ENCODE measurements around the gene DNASE1L3. TPM values are rescaled to one million over a fixed set of nuclear protein-coding genes. Genes with fewer than 3 reads are reported as not detected.

DNASE1L3 gene
- total RNA-seq, 4 donors from 2014 or later, result 0.58 to 2.4 (median 1.3) TPM; not detected in 1

GRCh38 chr3:58190882-58191281 is 19.9 kb downstream of the DNASE1L3 start:
- whole genome bisulfite sequencing, 2 donors (ENCODE audit: low coverage in 1 of 2), result 58 to 80% methylated on average over 1 to 2 of the region's 4 CpGs
- Histone ChIP-seq H3K27ac (no peak overlapping the region), H3K27me3 (no peaks in the 10 kb centered on the region), H3K36me3 (no peaks in the 10 kb centered on the region), H3K4me1 (no peaks in the 10 kb centered on the region), H3K4me3 (no peak overlapping the region), H3K9me3 (no peaks in the 10 kb centered on the region)
- no peak for ATAC-seq
- TF ChIP-seq EP300 (IDR thresholded peaks at IDR 0.05) (no peak), POLR2AphosphoS5 (IDR thresholded peaks at IDR 0.05) (no peak), POLR2A (IDR thresholded peaks at IDR 0.05) (no peak)
- TF ChIP-seq, protein P1, sequence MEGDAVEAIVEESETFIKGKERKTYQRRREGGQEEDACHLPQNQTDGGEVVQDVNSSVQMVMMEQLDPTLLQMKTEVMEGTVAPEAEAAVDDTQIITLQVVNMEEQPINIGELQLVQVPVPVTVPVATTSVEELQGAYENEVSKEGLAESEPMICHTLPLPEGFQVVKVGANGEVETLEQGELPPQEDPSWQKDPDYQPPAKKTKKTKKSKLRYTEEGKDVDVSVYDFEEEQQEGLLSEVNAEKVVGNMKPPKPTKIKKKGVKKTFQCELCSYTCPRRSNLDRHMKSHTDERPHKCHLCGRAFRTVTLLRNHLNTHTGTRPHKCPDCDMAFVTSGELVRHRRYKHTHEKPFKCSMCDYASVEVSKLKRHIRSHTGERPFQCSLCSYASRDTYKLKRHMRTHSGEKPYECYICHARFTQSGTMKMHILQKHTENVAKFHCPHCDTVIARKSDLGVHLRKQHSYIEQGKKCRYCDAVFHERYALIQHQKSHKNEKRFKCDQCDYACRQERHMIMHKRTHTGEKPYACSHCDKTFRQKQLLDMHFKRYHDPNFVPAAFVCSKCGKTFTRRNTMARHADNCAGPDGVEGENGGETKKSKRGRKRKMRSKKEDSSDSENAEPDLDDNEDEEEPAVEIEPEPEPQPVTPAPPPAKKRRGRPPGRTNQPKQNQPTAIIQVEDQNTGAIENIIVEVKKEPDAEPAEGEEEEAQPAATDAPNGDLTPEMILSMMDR (IDR thresholded peaks at IDR 0.05), result no peak

DNA sequence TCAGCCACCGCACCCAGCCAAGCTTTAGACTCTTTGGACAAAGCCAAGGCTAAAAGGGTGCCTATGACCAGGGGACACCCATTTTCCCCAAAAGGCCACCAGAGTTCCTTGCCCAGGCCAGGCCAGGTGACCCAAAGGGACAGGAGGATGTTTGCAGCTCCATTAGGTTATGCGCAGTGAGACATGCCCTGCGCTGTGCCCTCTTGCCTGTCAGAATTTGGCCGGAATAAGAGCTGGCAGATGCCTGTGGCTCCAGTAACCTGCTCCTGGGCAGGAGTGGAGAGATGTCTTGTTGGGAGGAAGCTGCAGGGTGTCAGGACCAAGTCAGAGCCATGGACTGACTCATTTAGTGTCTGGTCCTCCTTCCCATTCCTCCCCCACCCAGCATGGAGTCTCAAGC is 20.5 kb downstream of the DNASE1L3 start:
- ATAC-seq, result no peak
- no peaks in the 10 kb centered on the region for H3K9me3 ChIP-seq
- no peaks in the 10 kb centered on the region for H3K4me1 ChIP-seq
- no CpG with 5 or more reads among the region's 4 CpGs for WGBS, 2 donors (ENCODE audit: low coverage in 1 of 2)
- no peak overlapping the region for H3K4me3 ChIP-seq
- no peaks in the 10 kb centered on the region for H3K36me3 ChIP-seq
- no peaks in the 10 kb centered on the region for H3K27me3 ChIP-seq
- TF ChIP-seq, protein P1 (IDR thresholded peaks at IDR 0.05), result no peak
- TF ChIP-seq POLR2A (IDR thresholded peaks at IDR 0.05) (no peak), POLR2AphosphoS5 (IDR thresholded peaks at IDR 0.05) (no peak), EP300 (IDR thresholded peaks at IDR 0.05) (no peak)
- H3K27ac ChIP-seq, result no peak overlapping the region

DNA sequence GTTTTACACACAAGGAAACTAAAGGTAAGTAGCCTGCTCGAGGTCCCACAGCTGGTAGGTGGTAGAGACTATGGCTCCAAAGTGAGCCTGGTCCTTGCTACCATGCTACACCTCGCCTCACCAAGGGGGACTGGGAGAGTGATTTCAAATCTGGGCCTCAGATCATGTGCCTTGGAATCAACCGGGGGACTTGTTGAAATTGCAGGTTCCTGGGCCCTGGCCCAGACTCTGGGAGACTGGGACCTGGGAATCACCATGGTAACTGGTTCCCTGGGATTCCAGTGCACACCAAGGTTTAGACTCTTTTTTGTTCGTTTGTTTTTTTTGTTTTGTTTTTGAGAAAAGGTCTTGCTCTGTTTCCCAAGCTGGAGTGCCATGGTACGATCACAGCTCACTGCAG is 21.1 kb downstream of the DNASE1L3 start:
- Histone ChIP-seq H3K4me3 (no peak overlapping the region), H3K27me3 (no peaks in the 10 kb centered on the region), H3K27ac (peak overlapping the region in 1 of 4 donors; percentile 36), H3K36me3 (no peaks in the 10 kb centered on the region), H3K4me1 (no peaks in the 10 kb centered on the region), H3K9me3 (no peaks in the 10 kb centered on the region)
- TF ChIP-seq EP300 (IDR thresholded peaks at IDR 0.05), result no peak
- TF ChIP-seq POLR2A (IDR thresholded peaks at IDR 0.05), result no peak
- TF ChIP-seq, protein P1 (IDR thresholded peaks at IDR 0.05), result no peak
- TF ChIP-seq POLR2AphosphoS5 (IDR thresholded peaks at IDR 0.05), result no peak
- WGBS, 2 donors (ENCODE audit: low coverage in 1 of 2), result 70 to 83% methylated on average over 1 to 2 of the region's 5 CpGs
- no peak for ATAC-seq

DNA sequence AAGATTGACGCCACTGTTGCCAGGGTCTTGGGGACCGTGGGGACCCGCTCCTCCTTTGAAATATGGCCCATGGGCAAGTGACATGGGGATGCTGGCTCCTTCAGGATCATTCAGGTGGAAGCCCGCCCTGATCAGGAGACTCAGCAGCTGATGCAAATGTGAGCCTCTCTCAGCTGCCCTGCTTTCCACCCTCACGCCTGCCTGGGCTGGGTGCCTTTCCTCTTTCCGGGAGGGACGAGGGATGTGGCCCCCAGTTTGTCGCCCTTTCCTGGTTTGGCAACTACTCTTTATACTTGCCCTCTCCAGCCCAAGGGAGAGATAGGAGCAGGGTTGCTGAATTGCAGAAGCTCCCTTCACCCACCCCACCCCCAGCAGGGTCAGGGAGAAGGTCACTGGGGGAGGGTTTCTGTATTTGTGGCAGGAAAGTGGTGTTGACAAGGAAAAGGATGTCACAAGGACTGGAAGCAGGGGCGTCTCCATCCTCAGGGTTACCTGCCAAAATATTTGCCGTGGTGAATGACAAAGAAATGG is 21.8 kb downstream of the DNASE1L3 start:
- no peak for TF ChIP-seq POLR2A (IDR thresholded peaks at IDR 0.05)
- TF ChIP-seq POLR2AphosphoS5 (IDR thresholded peaks at IDR 0.05), result no peak
- TF ChIP-seq, protein P1 (IDR thresholded peaks at IDR 0.05), result no peak
- TF ChIP-seq EP300 (IDR thresholded peaks at IDR 0.05), result no peak
- no peaks in the 10 kb centered on the region for H3K9me3 ChIP-seq
- no peaks in the 10 kb centered on the region for H3K27me3 ChIP-seq
- peak overlapping the region in 1 of 4 donors; percentile 44 for H3K27ac ChIP-seq
- no peak for ATAC-seq
- 60 to 69% methylated on average over 1 to 6 of the region's 10 CpGs for WGBS, 2 donors (ENCODE audit: low coverage in 1 of 2)
- H3K36me3 ChIP-seq, result no peaks in the 10 kb centered on the region
- H3K4me1 ChIP-seq, result no peaks in the 10 kb centered on the region
- no peak overlapping the region for H3K4me3 ChIP-seq

- no peak overlapping the region for H3K4me3 ChIP-seq
- H3K4me1 ChIP-seq, result no peaks in the 10 kb centered on the region
- H3K27ac ChIP-seq, result peak overlapping the region in 1 of 4 donors; percentile 54
- no peaks in the 10 kb centered on the region for H3K27me3 ChIP-seq
- no peak for TF ChIP-seq POLR2A (IDR thresholded peaks at IDR 0.05)
- no peak for TF ChIP-seq POLR2AphosphoS5 (IDR thresholded peaks at IDR 0.05)
- no peak for TF ChIP-seq EP300 (IDR thresholded peaks at IDR 0.05)
- TF ChIP-seq, protein P1 (IDR thresholded peaks at IDR 0.05), result no peak
- WGBS, 2 donors (ENCODE audit: low coverage in 1 of 2), result 47 to 80% methylated on average over 3 to 6 of the region's 6 CpGs
- no peak for ATAC-seq
- H3K36me3 ChIP-seq, result no peaks in the 10 kb centered on the region
- H3K9me3 ChIP-seq, result no peaks in the 10 kb centered on the region
Observed at GRCh38 chr3:58188173-58188564, 22.6 kb downstream of the DNASE1L3 start.

Data from gastroesophageal sphincter (tissue), 4 donors.